A172 (cell line): Measurements from ENCODE around the gene IRF6. TPM values are rescaled to one million over a fixed set of nuclear protein-coding genes. Genes with fewer than 3 reads are reported as not detected.

Experiments used
- DNase-seq: peaks from one replicate; pipeline ENCODE4 v3.0.0-alpha.2; 2015; ENCODE audit warnings: low spot score
- total RNA-seq: library from RNA; depleted of rRNA; stranded (reverse); fragments of >200 nt; shearing (Covaris generic); gene quantifications from 2 replicates; pipeline ENCODE4 v1.2.3, GENCODE V29; 2014

The IRF6 gene
- total RNA-seq, 1 experiment from 2014 or later = not detected

GRCh38 chr1:209761011-209761635 is 44.8 kb downstream of the IRF6 start:
- DNase-seq = no peak

- no peak for DNase-seq
These were observed 46.0 kb downstream of the IRF6 start for GRCh38 chr1:209759829-209760359.

GRCh38 chr1:209758400-209758799 is 47.5 kb downstream of the IRF6 start:
- DNase-seq = no peak

GRCh38 chr1:209756615-209757445 is 49.1 kb downstream of the IRF6 start:
- no peak for DNase-seq

GRCh38 chr1:209755926-209756614 is 49.9 kb downstream of the IRF6 start, which contains the start of gene TRAF3IP3:
TSS of gene TRAF3IP3 (plus strand) at chr1:209756053. CDS start at chr1:209760040, 3,987 bp downstream.
- no peak for DNase-seq

GRCh38 chr1:209755256-209755655 is 50.7 kb downstream of the IRF6 start:
- no peak for DNase-seq

GRCh38 chr1:209752890-209753289 is 53.1 kb downstream of the IRF6 start:
- DNase-seq = no peak

GRCh38 chr1:209751627-209752231 is 54.2 kb downstream of the IRF6 start:
- DNase-seq = no peak

GRCh38 chr1:209749670-209750323 is 56.1 kb downstream of the IRF6 start:
- no peak for DNase-seq

- no peak for DNase-seq
These were observed 56.7 kb downstream of the IRF6 start for GRCh38 chr1:209749205-209749604.

- DNase-seq = no peak
These were observed 57.3 kb downstream of the IRF6 start for GRCh38 chr1:209748620-209749019.

- peak; percentile 98 for DNase-seq
These were observed 58.2 kb downstream of the IRF6 start for GRCh38 chr1:209747580-209748262.

GRCh38 chr1:209746451-209747165 is 59.3 kb downstream of the IRF6 start:
- DNase-seq = no peak

GRCh38 chr1:209743145-209743482 is 62.8 kb downstream of the IRF6 start:
- peak; percentile 72 for DNase-seq

GRCh38 chr1:209742409-209743144 is 63.4 kb downstream of the IRF6 start:
- peak; percentile 42 for DNase-seq

- no peak for DNase-seq
These were observed 64.1 kb downstream of the IRF6 start for GRCh38 chr1:209741889-209742288.

GRCh38 chr1:209741193-209741592 is 64.7 kb downstream of the IRF6 start:
- DNase-seq = no peak

- DNase-seq = no peak
These were observed 67.7 kb downstream of the IRF6 start for GRCh38 chr1:209738270-209738669.

GRCh38 chr1:209737118-209737505 is 68.8 kb downstream of the IRF6 start:
- no peak for DNase-seq
